AG04450 (cell line): Measurements from ENCODE around the gene ROBO1. TPM values are rescaled to one million over a fixed set of nuclear protein-coding genes. Genes with fewer than 3 reads are reported as not detected.

ENCODE experiments used
- CTCF ChIA-PET: fragments of 300-600, 350-600 bp; formaldehyde crosslinking; extraction: SDS; loops from one replicate; lab custom pipeline; 2022; ENCODE audit warnings: antibody characterized with exemption, inconsistent platforms; lab: Charles Lee
- POLR2A ChIA-PET: fragments of 350-600 bp; formaldehyde crosslinking; extraction: SDS; loops from one replicate; lab custom pipeline; 2021; ENCODE audit warnings: antibody characterized with exemption, inconsistent platforms; lab: Yijun Ruan, JAX
- DNase-seq: peaks from one replicate; pipeline ENCODE4 v3.0.0-alpha.2; 2011; ENCODE audit warnings: low read depth, low spot score
- H3K27ac ChIP-seq: one replicate; pipeline ENCODE4 v1.5.1; 2012; ENCODE audit warnings: low read depth, low read length, control low read depth
- H3K27me3 ChIP-seq: one replicate; pipeline ENCODE4 v1.6.0; 2012; ENCODE audit warnings: low read length; ENCODE audit not compliant: control insufficient read depth, insufficient read depth
- H3K4me3 ChIP-seq: 2 replicates; pipeline ENCODE4 v1.5.1; 2011; ENCODE audit warnings: mild to moderate bottlenecking, low read depth, low read length, control low read depth
- H3K9me3 ChIP-seq: 2 replicates; pipeline ENCODE4 v1.5.1; 2012; ENCODE audit warnings: low read length; ENCODE audit not compliant: control insufficient read depth, insufficient read depth
- polyA plus RNA-seq: library from polyadenylated mRNA; depleted of rRNA; stranded (reverse); fragments of >200 nt; gene quantifications from 2 replicates; pipeline ENCODE4 v1.2.3, GENCODE V29; 2011
- TF ChIP-seq, protein P1 (sequence below): IDR thresholded peaks from 2 replicates; pipeline ENCODE4 v1.5.1; 2011; ENCODE audit warnings: low read depth, low read length, control low read depth, inconsistent platforms

Gene ROBO1
- polyA plus RNA-seq, 1 experiment = 66.0 TPM

DNA sequence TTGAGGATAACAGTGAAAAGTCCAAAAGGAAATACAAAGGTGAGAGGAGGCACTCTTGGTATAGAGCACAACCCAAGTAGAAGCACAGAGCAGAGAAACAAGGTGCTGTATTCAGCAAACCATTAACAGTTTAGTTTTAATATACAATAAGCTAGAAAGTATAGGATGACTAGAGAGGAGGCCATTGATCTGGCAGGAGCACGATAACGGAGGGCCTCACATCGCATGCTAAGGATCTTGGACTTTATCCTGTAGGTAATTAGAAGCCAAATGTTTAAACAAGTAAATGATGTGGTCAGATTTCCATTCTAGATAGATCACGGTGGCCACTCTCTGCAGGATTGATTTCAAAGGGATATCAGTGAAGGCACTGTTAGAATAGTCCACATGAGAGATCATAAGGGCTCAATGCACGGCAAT is 935.0 kb downstream of the ROBO1 start:
- Histone ChIP-seq H3K9me3 (no peaks in the 10 kb centered on the region), H3K4me3 (no peak overlapping the region), H3K27me3 (no peaks in the 10 kb centered on the region), H3K27ac (no peak overlapping the region)
- ChIA-PET CTCF (interaction anchor here (1.5 kb wide), 1 partner anchor 253 kb away, joined by 3 read pairs; no protein-coding TSS in a partner anchor), POLR2A (no interaction called here)
- TF ChIP-seq, protein P1, sequence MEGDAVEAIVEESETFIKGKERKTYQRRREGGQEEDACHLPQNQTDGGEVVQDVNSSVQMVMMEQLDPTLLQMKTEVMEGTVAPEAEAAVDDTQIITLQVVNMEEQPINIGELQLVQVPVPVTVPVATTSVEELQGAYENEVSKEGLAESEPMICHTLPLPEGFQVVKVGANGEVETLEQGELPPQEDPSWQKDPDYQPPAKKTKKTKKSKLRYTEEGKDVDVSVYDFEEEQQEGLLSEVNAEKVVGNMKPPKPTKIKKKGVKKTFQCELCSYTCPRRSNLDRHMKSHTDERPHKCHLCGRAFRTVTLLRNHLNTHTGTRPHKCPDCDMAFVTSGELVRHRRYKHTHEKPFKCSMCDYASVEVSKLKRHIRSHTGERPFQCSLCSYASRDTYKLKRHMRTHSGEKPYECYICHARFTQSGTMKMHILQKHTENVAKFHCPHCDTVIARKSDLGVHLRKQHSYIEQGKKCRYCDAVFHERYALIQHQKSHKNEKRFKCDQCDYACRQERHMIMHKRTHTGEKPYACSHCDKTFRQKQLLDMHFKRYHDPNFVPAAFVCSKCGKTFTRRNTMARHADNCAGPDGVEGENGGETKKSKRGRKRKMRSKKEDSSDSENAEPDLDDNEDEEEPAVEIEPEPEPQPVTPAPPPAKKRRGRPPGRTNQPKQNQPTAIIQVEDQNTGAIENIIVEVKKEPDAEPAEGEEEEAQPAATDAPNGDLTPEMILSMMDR = no peak
- DNase-seq = no peak

DNA sequence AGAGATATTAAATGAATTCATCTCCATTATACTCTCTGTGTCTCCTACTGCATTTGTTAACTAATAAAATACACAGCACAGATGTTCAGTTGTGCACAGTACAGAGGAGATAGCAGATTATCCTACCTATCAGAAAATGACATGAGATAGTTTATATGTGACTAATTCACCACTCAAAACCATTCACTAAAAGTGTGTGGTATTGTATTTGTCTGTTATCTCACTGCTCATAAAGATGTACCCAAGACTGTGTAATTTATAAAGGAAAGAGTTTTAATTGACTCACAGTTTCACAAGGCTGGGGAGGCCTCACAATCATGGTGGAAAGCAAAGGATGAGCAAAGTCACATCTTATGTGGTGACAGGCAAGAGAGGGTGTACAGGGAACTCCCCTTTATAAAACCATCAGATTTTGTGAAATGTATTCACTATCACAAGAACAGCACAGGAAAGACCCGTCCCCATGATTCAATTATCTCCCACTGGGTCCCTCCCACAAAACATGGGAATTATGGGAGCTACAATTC is 936.3 kb downstream of the ROBO1 start:
- POLR2A ChIA-PET = no interaction called here
- H3K27me3 ChIP-seq = no peaks in the 10 kb centered on the region
- no peaks in the 10 kb centered on the region for H3K9me3 ChIP-seq
- H3K27ac ChIP-seq = no peak overlapping the region
- no peak for DNase-seq
- CTCF ChIA-PET = interaction anchor here (1.5 kb wide), 1 partner anchor 255 kb away, joined by 3 read pairs; no protein-coding TSS in a partner anchor
- TF ChIP-seq, protein P1 = no peak
- H3K4me3 ChIP-seq = no peak overlapping the region

DNA sequence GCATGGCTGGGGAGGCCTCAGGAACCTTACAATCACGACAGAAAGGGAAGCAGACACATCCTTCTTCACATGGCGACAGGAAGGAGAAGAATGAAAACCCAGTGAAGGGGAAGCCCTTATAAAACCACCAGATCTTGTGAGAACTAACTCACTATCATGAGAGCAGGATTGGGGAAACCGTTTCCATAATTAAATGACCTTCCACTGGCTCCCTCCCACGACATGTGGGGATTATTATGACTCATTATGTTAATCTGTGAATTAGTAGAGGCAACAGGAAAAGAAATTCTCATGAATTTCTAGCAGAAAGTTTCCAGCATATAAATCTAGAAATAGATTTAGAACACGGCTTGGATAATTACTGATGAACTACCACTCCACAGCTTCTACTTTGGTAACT is 937.3 kb downstream of the ROBO1 start:
- H3K27ac ChIP-seq = no peak overlapping the region
- no peak overlapping the region for H3K4me3 ChIP-seq
- H3K27me3 ChIP-seq = no peaks in the 10 kb centered on the region
- no peaks in the 10 kb centered on the region for H3K9me3 ChIP-seq
- ChIA-PET POLR2A (no interaction called here), CTCF (no interaction called here)
- TF ChIP-seq, protein P1 = no peak
- no peak for DNase-seq

DNA sequence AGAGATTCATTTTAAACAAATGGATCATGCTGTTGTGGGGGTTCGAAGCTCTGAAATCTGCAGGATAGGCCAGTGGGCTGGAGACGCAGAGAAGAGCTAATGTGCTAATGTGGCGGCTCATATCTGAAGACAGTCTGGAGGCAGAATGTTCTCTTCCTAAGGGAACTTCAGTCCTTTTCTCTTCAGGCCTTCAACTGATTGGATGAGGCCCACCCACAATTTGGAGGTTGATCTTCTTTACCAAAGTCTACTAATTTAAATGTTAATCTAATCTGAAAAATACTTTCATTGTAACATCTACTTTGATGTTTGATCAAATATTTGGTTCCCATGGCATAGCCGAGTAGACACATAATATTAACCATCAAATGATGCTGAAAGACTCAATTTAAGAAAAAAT is 940.2 kb downstream of the ROBO1 start:
- POLR2A ChIA-PET = no interaction called here
- TF ChIP-seq, protein P1 = no peak
- CTCF ChIA-PET = interaction anchor here (0.7 to 0.9 kb wide), 2 partner anchors 258 to 1506 kb away, joined by 3 read pairs; no protein-coding TSS in a partner anchor

DNA sequence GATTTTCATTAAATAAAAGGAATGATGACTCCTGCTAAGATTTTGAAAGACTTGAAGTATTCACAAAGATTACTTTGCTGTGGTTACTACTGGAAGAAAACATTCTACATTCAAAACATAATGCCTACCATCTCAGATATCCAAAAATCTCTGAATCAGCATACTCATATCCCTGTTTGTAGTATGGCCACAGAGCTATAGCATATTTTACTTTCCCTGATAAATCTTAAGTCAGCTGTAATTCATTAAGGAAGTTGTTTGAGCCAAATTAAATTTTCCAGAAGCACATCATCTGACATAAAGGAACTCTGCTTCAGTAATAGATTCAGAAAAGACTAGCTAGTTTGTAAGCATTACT is 942.0 kb downstream of the ROBO1 start:
- ChIA-PET CTCF (no interaction called here), POLR2A (interaction anchor here (1.0 kb wide), 1 partner anchor 192 kb away, joined by 3 read pairs; no protein-coding TSS in a partner anchor)
- H3K27ac ChIP-seq = no peak overlapping the region
- H3K9me3 ChIP-seq = no peaks in the 10 kb centered on the region
- DNase-seq = no peak
- no peaks in the 10 kb centered on the region for H3K27me3 ChIP-seq
- TF ChIP-seq, protein P1 = no peak
- H3K4me3 ChIP-seq = no peak overlapping the region

More for the DNA sequence above, 940.2 kb downstream of the ROBO1 start:
- H3K27ac ChIP-seq = no peak overlapping the region
- no peaks in the 10 kb centered on the region for H3K27me3 ChIP-seq
- H3K4me3 ChIP-seq = no peak overlapping the region
- no peaks in the 10 kb centered on the region for H3K9me3 ChIP-seq
- no peak for DNase-seq
